ENCODE results near the gene MAEA.

Gene MAEA

DNA sequence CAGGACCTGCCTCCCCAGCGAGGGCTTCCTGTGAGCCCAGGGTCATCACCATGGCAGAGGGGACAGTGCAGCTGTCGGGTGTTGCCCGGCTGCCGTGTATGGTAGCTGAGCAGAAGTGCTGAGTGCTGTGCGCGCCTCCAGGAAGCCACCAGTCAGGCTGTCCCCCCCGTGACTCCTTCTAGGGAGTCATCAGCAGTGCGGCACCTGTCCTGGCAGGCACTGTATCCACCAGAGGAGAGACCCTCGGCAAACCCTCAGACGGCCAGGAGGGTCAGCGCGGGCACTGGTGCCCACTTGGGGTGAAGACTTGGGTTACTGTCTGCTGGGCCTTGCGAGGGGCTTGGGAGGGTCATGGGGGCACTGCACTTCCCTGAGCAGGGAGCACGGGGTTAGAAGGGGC, 65.7 kb downstream of the MAEA start:
- DNase-seq = no peak

DNA sequence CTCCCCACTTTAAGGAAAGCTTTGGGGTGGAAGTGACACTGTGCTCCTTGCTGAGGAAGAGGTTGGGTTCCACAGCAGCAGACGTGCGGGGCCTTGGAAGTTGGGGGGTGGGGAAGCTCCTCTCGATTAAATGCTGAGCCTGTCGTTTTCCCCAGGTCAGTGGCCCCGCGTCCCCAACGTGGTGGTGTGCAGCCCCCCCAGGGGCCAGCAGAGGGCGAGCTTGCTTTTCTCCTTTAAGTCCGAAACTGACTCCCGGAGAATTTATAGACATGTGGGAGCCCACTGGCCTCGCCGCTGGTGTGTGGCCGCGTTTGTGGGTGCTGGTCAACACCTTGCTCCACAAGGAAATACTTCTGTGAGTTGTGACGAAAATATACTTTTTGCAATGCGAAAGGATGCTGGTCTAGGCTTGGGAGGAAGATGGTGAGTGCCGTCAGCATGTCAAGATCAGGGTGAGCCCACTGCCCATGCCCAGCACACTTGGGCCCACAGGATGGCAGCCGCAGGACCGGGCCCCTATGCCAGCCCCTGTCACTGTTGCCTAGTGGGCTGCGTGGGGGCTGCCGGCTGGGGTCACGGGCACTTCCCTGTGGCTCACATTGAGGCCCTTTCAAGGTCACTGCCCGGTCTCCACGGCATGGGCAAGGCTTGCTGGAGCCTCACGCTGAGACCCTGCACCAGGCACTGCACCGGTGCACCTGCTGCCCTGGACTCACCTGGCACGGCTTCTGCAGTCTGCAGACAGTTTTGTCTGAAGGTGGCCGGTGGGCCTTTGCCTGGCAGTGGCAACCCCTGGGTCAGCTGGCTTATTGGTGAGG, 66.7 kb downstream of the MAEA start:
- DNase-seq = no peak

- DNase-seq = no peak
These were observed 67.9 kb downstream of the MAEA start for GRCh38 chr4:1357356-1358248.

- DNase-seq = no peak
These were observed 68.9 kb downstream of the MAEA start for GRCh38 chr4:1358421-1359143.

DNA sequence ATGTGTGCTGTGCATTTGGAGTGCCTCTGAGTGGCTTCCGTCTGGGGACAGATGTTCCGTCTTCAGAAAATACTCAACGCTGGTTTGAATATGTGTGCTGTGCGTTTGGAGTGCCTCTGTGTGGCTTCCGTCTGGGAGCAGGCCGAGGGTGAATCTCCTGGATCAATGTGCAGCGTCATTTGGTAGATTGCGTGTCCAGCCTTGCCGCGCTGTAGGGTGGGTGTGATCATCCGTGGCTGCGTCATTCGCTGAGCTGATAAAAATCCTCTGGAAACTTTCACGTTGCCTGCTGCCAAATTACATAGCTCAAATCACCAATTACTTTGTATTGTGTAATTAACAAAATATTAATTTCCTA, 69.4 kb downstream of the MAEA start:
- no peak for DNase-seq

DNA sequence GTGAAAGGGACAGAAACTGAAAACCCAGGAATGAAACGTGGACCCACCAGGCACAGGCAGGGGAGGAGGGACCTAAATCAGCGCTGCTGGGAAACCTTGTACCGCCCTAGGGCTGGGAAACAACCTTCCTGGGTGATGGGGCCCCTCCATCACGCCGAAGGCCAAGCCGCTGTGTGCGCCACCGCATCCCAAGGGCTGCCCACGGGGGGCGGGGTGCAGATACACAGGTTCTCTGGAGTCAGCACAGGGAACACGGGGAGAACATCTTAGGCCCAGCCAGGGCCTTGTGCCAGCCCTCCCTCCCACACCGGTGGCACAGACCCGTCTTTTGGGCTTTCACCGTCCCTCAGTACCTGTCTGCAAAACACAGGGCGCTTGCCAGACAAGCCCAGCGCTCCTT, 70.3 kb downstream of the MAEA start:
- DNase-seq = no peak

DNA sequence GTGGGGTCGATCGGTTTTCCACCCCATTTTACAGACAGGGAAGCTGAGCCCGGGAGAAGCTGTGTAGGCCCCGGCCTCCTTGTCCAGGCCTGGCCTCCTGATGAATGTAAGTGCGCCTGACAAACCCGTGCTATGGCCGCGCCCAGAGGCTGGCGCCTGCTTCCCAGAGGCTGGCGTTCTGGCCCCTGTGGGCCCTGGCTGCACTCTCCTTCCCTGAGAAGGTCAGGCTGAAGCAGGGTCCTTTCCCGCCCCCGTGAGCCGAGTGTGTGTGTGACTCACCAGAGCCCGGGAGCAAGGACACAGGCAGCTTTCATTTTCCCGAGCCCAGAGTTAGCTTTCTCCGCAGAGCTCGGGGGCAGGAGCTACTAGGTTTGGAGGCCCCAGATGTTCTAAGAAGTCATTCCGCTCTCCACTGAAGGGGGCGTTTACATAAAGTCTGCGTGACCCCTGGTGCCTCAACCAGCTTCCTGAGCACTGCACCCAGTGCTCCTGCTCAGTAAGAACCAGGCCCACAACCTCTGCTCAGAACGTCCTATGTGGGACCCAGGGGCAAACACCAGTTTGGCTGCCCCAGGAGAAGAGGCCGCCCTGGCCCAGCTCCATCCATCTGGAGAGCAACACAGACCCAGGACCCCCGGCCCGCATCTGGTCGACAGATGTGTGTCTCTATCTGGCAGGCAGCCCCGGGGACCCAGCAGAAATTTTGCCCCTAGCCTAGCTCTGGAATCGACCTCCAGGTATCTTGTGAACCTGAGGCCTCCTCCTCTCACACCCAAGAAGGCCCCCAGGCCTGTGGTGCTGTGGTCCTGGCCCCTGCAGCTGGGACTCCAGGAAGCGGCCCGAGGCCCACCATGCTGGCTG, 71.0 kb downstream of the MAEA start:
- no peak for DNase-seq

DNA sequence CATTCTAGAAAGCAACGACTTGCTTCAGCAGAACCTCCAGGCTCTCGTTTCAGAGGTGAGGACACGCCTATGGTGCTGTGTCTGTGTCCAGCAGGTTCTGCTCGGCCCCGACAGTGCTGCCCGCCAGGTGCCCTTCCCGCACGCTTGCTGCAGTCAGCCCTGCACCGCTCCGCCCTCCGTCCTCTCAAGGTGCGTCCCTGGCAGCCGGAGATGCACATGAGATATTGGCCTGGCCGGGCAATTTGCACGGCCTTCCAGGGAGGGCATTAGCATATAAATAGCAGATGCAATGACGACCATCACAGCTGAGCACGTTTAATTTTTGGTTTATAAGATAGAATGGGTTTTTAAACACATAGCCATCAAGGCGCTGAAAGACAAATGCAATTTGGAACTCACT, 71.7 kb downstream of the MAEA start:
- DNase-seq = no peak

DNA sequence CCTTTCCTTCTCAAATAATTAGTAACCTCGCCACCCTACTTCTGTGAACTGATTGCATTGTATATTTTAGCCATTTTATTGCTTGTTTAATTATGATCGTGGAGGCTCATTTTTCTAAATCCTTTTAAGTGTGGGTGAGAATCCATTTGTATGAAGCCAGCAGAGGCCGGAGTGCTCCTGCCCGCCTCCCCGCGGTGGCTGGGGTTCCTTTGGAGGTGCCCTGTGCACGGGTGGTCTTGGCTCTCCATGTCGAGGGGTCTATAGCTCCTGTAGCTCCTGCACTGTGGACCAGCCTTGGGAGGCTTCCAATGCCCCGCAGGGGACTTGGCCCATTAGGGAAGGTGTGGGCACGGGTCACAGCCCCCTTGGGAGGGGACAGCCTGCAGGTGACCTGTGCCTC, 72.4 kb downstream of the MAEA start:
- DNase-seq = no peak

DNA sequence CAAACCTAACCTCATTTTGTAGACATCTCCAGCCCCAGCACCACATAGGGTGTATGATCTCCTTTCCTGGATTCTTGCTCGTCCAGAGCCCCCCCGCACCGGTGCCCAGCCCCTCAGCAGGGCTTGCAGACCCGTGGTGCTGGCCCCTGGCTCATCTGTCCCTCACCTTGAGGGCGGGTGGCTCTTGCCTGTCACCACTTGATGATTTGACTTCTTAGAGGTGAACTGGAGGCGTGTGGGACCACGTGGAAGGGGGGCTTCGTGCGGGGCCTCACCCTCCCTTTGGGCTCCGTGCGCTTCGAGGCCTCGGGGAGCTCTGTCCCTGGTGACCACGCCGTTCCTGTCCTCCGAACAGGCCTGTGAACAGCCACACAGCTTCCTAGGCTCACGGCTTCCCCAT, 72.8 kb downstream of the MAEA start:
- no peak for DNase-seq

DNA sequence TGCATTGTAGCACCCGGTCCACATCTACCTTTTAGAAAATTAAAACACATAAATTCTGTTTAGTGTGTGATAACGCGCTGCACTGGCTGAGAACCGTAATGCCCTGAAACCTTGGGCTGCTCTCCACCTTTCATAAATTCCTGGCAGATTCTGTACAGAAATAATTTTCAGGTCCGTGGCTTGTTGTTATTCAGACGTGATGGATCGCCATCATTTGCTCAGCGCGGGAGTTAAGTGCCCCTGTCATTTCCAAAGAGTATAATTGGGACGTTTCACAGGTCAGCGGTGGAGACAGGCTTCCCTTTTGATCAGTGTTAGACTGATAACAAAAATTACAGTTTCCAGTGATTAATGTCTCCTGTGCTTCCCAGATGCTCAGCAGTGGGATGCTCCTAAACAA, 73.8 kb downstream of the MAEA start:
- DNase-seq = no peak

DNA sequence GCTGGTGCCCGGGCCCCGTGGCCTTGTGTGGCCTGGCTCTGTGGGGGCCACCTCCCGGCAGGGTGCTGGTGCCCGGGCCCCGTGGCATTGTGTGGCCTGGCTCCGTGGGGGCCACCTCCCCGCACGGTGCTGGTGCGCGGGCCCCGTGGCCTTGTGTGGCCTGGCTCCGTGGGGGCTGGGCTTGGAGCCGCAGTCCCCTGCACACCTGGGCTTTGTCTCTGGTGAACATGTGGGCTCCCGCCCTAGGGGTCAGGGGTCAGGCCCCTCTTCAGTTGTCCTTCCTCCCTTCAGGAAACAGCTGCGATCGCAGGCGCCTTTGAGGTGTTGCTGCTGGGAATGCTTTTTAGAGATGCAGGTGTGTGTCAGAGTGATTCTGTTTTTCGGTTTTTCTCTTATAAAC, 74.5 kb downstream of the MAEA start:
- DNase-seq = no peak

GRCh38 chr4:1364748-1365147, 75.1 kb downstream of the MAEA start:
- DNase-seq = no peak

GRCh38 chr4:1365271-1366178, 75.8 kb downstream of the MAEA start:
- DNase-seq = no peak

DNA sequence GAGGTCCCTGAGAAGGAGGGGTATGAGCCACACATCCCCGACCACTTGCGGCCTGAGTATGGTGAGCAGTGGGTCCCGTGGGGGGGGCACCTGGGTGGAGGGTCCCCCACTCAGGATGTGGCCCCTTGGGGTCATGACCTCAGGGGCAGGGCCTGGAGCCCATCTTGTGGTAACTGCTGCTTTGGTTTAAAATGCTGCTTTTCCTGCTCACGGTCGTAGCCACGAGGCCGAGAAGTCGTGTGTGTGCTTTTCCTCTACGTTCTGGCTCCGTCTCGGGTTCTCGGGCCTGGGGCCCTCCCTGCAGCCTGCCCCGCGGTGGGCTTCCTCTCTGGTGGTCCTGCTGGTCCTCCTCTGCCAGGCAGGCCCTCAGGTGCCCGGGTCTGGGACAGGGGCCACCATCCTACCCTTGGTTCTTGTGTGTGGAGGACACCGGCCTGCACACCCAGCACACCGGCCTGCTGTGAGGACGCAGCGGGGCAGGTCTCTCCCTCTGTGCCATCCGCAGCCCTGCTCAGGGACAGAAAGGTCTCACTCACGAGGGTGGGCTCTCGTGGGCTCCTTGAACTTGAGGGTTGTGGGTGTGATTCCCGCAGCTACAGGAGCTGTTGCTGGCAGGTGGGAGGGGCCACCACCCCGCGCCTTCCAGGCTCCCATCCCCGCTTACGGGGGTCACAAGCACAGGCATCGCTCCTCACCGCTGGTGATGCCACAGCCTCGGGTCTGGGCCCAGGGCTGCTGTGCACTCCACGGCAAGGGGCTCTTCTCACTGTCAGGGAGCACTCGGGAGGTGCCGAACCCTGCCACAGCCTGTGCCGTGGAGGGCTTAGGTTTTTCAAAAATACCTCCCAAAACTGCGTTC, 76.9 kb downstream of the MAEA start:
- no peak for DNase-seq

DNA sequence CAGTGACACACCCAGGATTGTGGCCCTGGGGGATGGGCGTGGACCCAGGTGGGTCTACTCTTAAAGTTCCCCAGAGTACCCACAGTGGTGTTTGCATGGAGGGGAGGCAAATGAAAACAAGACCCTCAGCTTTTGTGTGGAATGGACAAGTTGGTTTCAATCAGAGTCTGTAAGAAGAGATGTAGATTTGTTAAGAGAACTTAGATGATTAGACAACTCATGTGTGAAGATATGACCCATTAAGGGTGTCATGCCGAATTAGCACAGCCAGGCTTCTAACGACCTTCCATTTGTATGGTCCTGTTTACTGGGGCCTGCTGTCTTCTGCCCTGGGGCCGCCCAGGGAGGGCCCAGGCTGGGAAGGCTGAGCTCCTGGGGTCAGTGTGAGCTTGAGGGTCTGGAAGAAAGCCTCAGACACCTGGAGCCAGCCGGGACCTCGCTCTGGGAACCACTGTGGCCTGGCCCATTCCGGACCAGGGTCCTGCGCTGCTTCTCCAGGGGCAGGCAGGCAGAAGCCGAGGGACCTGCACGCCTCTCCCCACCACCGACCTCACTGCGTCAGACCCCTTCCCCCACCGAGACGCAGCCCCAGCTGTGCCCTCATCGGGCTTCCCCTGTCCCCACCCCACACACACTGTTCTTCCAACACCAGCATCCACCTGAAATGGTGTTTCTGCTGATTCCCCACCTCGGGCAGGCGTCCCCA, 77.7 kb downstream of the MAEA start:
- DNase-seq = no peak

- no peak for DNase-seq
These were observed 78.2 kb downstream of the MAEA start for GRCh38 chr4:1367936-1368289.

DNA sequence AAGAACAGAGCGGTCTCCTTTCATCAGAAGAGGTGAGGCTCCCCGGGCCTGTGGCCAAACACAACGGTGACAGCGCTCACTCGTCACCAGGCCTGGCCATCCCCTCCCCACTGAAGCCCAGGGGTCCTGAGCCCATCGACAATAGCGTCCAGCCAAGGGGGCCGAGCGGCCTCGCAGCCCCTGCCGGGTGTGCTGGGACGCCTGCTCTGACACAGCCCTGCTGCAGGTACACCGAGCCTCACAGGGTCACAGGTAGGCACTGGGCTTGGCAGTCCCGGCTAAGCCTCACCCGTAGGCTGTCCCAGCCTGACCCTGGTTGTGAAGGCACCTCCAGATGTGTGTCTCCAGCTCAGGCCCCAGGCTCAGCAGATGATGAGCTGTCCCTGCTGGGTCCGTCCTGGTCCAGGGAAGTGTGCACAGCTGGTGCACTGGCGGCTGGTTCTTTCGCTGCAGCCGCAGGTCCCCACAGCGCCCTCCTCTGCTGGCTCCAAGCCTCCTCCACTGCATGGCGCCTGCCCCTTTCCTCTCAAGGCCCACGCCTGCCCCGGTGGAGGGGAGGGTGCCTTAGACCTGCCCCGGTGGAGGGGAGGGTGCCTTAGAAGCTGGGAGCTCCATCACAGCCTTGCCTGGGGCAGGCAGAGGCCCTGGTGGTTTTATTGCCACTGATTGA, 78.9 kb downstream of the MAEA start:
- no peak for DNase-seq

DNA sequence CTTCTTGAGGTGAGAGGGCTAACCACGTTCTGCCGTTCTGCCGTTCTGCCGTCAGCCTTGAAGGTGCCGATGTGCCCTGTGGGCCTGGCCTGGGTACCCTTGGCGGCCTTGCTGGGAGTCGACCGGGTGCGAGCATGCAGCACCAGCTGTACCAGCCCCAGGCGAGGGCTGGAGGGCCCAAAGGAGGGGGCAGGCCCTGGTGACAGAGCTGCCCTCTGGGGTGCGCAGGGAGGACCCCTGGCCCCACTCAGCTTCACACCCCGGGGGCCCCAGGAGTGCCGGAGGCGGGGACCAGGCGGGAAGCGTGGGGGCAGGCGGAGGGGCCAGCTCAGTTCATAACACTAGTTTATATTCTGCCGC, 79.4 kb downstream of the MAEA start:
- DNase-seq = no peak

Data from T1000 (cell line).